Uterus (tissue), 4 donors: Measurements from ENCODE around the gene PRUNE2. TPM values are rescaled to one million over a fixed set of nuclear protein-coding genes. Genes with fewer than 3 reads are reported as not detected.

Experiments
- DNase-seq, 2 donors: peaks; one replicate each; pipeline ENCODE4 v3.0.0-alpha.2; 2019 to 2020
- H3K27ac ChIP-seq, 2 donors: fragments of 200-600 bp; sonication (generic); 1 replicate in 1 of 2; 2 replicates in 1 of 2; pipeline ENCODE4 v1.5.1; 2016 to 2018
- H3K27me3 ChIP-seq, 2 donors: fragments of 200-600 bp; sonication (generic); one replicate each; pipeline ENCODE4 v1.5.1; 2018 to 2019; ENCODE audit warnings: control low read depth in 1 of 2
- H3K36me3 ChIP-seq, 2 donors: fragments of 200-600 bp; sonication (generic); one replicate each; pipeline ENCODE4 v1.5.1; 2019; ENCODE audit warnings: control low read depth in 1 of 2
- H3K4me1 ChIP-seq, 2 donors: fragments of 200-600 bp; sonication (generic); one replicate each; pipeline ENCODE4 v1.5.1; 2018 to 2019; ENCODE audit warnings: control low read depth in 1 of 2
- H3K4me3 ChIP-seq, 2 donors: fragments of 200-600 bp; sonication (generic); 1 replicate in 1 of 2; 2 replicates in 1 of 2; pipeline ENCODE4 v1.5.1; 2018 to 2019; ENCODE audit warnings: mild to moderate bottlenecking in 1 of 2
- H3K9me3 ChIP-seq, 2 donors: fragments of 200-600 bp; sonication (generic); one replicate each; pipeline ENCODE4 v1.5.1; 2019; ENCODE audit warnings: control low read depth in 1 of 2
- CTCF ChIP-seq, 4 experiments: fragments of 200-600 bp in 2 of 4; fragments of 450-650 bp in 2 of 4; sonication (generic) in 2 of 4; IDR thresholded peaks; one replicate each; pipeline ENCODE4 v1.5.1; 2016 to 2019; ENCODE audit warnings: antibody characterized with exemption in 4 of 4, mild to moderate bottlenecking in 2 of 4, moderate library complexity in 1 of 4
- POLR2A ChIP-seq, 2 donors: fragments of 450-650 bp; IDR thresholded peaks; one replicate each; pipeline ENCODE4 v1.6.1; 2016; ENCODE audit warnings: antibody characterized with exemption in 2 of 2, mild to moderate bottlenecking in 1 of 2, moderate library complexity in 1 of 2
- intact Hi-C: fragments of 100-400 bp; cut with DNase I; formaldehyde crosslinking; loops from one replicate; pipeline ENCODE4 v1.15.1; 2023; ENCODE audit warnings: low total_unique reads
- total RNA-seq, 4 donors: library from RNA; depleted of rRNA in 3 of 4; stranded (reverse); fragments of >200 nt in 3 of 4; gene quantifications; one replicate each; pipeline versions ENCODE4 v1.1.0 to v1.2.4, GENCODE V29; 2014 to 2023
- donor health status: DM: yes; HTN: yes; CAD: no.

Gene PRUNE2
- total RNA-seq, 4 donors from 2014 or later, result 51.4 to 187 (median 97.1) TPM

GRCh38 chr9:76932757-76933156 is 26.8 kb upstream of the PRUNE2 start:
- no peak for DNase-seq
- no peak overlapping the region for H3K27ac ChIP-seq
- H3K4me3 ChIP-seq, result no peak overlapping the region
- intact Hi-C loops, result no loop called here
- H3K27me3 ChIP-seq, result no peaks in the 10 kb centered on the region
- no peak for TF ChIP-seq CTCF (IDR thresholded peaks at IDR 0.05)
- TF ChIP-seq POLR2A (IDR thresholded peaks at IDR 0.05), result no peak
- no peaks in the 10 kb centered on the region for H3K36me3 ChIP-seq
- no peaks in the 10 kb centered on the region for H3K9me3 ChIP-seq
- no peaks in the 10 kb centered on the region for H3K4me1 ChIP-seq

- no peak for TF ChIP-seq CTCF (IDR thresholded peaks at IDR 0.05)
- TF ChIP-seq POLR2A (IDR thresholded peaks at IDR 0.05), result no peak
- Histone ChIP-seq H3K27ac (no peak overlapping the region), H3K36me3 (no peaks in the 10 kb centered on the region), H3K4me3 (no peak overlapping the region), H3K4me1 (no peaks in the 10 kb centered on the region), H3K9me3 (no peaks in the 10 kb centered on the region), H3K27me3 (no peaks in the 10 kb centered on the region)
- no peak for DNase-seq
- intact Hi-C loops, result no loop called here
These were observed 26.4 kb upstream of the PRUNE2 start for GRCh38 chr9:76932265-76932664.

- no peak for DNase-seq
- H3K27ac ChIP-seq, result no peak overlapping the region
- no peaks in the 10 kb centered on the region for H3K27me3 ChIP-seq
- H3K4me1 ChIP-seq, result no peaks in the 10 kb centered on the region
- TF ChIP-seq CTCF (IDR thresholded peaks at IDR 0.05), result no peak
- no peak for TF ChIP-seq POLR2A (IDR thresholded peaks at IDR 0.05)
- no peak overlapping the region for H3K4me3 ChIP-seq
- no peaks in the 10 kb centered on the region for H3K9me3 ChIP-seq
- intact Hi-C loops, result no loop called here
- H3K36me3 ChIP-seq, result no peaks in the 10 kb centered on the region
These were observed 21.8 kb upstream of the PRUNE2 start for GRCh38 chr9:76927540-76928240.

DNA sequence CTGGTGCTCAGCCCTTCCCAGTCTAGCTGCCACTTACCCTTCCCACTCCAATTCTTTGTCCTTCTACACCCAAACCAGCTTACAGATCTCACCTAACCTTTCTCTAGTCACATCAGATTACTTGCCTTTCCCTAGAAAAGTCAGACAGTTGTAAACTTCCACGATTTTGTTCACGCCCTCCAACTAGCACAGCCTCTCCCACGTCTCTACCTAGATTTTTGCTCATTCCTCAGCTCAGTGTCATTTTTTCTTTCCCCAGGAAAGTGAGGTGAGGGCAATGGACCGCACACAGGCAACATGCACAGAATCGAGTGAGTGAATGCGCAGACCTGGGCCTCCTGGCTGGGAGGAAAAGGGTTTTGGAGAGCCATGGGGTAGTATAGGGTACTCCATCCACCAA is 20.9 kb upstream of the PRUNE2 start:
- Histone ChIP-seq H3K4me1 (no peaks in the 10 kb centered on the region), H3K36me3 (no peaks in the 10 kb centered on the region), H3K27me3 (no peaks in the 10 kb centered on the region), H3K9me3 (no peaks in the 10 kb centered on the region), H3K4me3 (no peak overlapping the region), H3K27ac (no peak overlapping the region)
- no peak for DNase-seq
- intact Hi-C loops, result no loop called here
- no peak for TF ChIP-seq POLR2A (IDR thresholded peaks at IDR 0.05)
- TF ChIP-seq CTCF (IDR thresholded peaks at IDR 0.05), result no peak

DNA sequence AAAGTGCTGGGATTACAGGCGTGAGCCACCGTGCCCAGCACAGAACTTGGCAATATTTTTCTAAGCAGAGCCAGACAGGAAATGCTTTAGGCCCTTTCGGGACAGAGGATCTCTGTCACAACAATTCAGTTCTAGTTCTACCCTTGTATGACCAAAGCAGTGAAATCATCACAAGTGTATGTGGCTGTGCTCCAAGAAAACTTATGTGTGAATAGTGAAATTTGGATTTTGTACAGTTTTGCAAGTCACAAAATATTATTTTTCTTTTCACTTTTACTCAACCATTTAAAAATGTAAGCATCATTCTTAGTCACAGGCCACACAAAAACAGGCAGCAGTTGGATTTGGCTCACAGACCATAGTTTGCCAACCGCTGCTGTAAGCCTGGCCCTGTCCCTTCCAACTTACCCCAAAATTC is 20.4 kb upstream of the PRUNE2 start:
- no peak overlapping the region for H3K27ac ChIP-seq
- no peaks in the 10 kb centered on the region for H3K27me3 ChIP-seq
- no peaks in the 10 kb centered on the region for H3K36me3 ChIP-seq
- TF ChIP-seq POLR2A (IDR thresholded peaks at IDR 0.05) (no peak), CTCF (IDR thresholded peaks at IDR 0.05) (no peak)
- no peaks in the 10 kb centered on the region for H3K4me1 ChIP-seq
- no peak overlapping the region for H3K4me3 ChIP-seq
- intact Hi-C loops, result no loop called here
- DNase-seq, result no peak
- H3K9me3 ChIP-seq, result no peaks in the 10 kb centered on the region
